ENCODE data around the gene LYRM2.
A peak's percentile ranks its signal among the peaks of the same experiment; 100 is the strongest.
"Not testable (repeated sequence)": the region's sequence is repeated elsewhere in the genome, so short reads cannot be mapped to it uniquely, and the experiment has no call there.

The LYRM2 gene

GRCh38 chr6:89644864-89645263, 6.3 kb upstream of the LYRM2 start:
- DNase-seq = no peak

DNA sequence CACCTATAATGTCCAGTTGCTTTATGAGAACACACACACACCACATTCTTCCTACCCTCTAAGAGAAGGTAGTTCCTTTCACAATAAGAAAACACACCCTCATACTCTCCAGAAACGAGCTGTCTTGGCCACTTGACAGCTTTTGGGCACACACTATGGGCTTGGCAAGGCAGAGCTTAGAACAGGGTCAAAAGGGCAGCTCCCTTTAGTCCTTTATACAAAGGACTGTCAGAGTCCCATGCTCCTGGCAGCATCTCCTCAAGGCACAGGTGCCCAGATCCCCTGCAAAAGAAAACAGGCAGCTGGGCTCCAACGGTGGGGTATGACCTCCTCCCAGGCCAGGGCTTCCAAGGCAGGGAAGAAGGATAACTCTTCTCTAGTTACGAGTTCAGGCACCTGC, 4.9 kb upstream of the LYRM2 start:
- no peak for DNase-seq

DNA sequence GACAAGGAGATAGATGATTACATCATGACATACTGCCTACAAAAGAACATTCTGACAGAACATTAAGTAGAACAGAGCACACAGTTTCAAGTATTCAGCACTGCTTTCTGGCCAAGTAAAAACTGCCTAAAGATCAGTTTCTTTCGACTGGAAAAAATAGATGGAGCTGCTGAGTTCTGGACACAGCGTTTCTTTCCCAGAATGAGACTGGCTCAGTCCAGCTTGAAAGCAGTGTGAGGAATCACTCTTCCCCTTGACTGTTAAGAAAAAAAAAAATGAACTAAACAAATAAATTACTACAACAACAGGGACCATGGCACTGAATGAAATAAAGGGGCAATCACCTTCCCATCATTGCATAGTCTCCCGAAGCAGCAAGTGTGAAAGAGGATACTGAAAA, 4.4 kb upstream of the LYRM2 start:
- DNase-seq = no peak

DNA sequence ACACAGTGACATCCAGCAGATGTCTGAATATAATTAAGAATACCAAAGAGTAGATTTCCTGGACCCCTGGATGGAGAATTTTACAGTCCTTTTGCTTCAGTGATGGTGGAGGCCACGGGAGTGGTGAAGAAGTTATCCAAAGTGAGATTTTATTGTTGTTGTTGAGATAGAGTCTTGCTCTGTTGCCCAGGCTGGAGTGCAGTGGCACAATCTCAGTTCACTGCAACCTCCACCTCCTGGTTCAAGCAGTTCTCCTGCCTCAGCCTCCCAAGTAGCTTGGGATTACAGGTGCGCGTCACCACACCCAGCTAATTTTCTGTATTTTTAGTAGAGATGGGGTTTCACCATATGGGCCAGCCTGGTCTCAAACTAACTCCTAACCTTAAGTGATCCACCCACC, 3.0 kb upstream of the LYRM2 start:
- not testable (repeated sequence) for DNase-seq

- DNase-seq = no peak
Measured at GRCh38 chr6:89640804-89641203, 2.3 kb upstream of the LYRM2 start.

GRCh38 chr6:89637960-89638319, 607 bp downstream of the LYRM2 start:
- no peak for DNase-seq

DNA sequence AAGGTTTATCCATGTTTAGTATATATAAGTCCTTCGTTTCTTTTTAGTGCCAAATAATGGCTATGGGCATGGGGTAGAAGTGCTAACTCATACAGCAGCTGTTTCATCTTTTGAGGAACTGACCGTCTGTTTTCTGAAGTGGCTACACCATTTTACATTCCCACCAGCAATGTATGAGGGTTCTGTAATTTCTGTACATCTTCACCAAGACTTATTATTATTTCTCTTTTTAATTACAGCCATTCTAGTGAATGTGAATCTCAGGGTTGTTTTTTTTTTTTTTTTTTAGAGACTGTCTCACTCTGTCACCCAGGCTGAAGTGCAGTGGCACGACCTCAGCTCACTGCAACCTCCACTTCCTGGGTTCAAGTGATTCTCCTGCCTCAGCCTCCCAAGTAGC, 2.1 kb downstream of the LYRM2 start:
- not testable (repeated sequence) for DNase-seq

GRCh38 chr6:89630488-89630887, 8.1 kb downstream of the LYRM2 start:
- no peak for DNase-seq

DNA sequence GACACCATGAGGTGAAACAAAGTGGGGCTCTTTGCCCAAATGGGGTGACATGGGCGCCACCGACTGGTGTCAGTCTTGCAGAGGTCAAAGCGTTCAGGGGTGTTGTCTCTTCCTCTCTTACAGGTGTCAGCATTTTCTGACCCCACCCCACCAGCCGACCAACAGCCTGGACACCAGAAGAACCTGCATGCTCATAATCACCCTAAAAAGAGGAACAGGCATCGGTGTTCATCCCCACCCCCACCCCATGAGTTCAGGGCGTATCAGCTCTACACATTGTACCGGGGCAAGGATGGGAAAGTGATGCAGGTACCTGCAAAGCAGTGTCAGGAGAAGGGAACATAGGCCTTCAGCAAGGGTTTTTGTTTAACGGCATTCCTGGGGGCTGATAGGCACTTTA, 14.8 kb downstream of the LYRM2 start:
- no peak for DNase-seq

- DNase-seq = no peak
Measured at GRCh38 chr6:89619567-89619966, 19.0 kb downstream of the LYRM2 start.

DNA sequence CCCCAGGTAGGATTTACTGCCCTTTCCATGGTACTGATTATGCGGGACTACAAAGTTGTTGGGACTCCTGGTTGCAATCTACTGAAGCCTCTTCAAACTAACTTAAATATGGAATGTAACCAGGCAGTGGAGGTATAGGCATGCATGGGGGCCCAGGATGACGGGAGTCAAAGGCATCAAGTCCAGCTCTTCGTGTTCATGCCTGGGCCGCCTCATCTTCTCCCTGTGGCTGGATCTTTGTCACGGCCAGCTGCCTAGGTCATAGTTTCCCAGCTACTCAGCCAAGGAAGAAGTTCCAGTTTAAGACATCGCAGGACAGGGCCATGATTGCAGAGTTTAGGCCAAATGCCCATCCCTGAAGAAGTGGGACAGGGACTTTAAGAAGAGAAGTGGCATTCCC, 20.5 kb downstream of the LYRM2 start:
- DNase-seq = no peak

DNA sequence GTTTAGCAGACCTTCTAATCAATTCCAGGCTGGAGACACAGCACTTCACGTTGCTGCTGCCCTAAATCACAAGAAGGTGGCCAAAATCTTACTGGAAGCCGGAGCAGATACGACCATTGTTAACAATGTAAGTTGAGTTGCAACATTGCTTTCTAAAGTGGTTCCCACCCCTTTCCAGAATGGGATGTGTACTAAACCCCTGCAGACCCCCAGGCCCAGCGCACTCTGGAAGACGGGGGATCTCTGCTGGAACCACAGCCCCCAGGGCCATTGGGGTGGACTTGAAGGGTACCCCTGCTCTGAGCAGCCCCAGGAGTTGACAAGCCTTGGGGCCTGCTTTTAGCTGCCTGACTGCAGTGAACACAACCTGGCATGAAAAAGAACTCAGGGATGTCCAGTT, 22.0 kb downstream of the LYRM2 start:
- no peak for DNase-seq

DNA sequence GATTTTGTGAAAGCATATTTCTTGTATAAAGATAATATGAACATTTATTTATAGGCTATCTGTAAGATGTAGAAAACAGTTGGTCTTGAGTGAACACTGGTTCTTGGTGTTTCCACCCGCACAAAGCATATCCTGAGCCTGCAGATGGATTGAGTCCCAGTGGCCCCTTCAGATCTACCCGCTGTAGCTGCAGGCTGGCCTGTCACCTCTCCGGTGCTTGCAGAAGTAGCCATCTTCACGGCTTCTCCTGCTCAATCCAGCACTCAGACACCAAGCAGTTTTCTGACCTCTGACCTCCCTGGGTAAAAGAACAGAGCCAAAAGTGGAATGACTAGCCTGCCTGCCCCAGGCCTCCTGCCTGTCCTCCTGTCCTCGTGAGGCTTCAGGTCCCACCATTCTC, 22.7 kb downstream of the LYRM2 start:
- DNase-seq = no peak

DNA sequence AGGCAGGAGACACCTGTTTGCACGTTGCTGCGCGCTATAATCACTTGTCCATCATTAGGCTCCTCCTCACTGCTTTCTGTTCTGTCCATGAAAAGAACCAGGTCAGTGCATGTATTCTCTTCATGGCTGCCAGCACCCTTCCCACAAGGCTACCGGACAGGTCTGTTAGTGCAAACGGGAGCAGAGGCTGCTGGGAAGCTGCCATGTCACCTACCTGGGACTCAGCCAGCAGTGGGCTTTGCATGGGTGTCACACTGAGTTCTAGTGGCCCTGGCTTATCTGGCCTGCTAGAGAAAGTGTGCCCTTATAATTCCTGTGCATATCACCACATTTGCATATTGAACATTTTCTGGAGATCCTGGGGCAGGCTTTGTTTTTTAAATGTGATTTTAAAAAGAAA, 24.8 kb downstream of the LYRM2 start:
- DNase-seq = no peak

GRCh38 chr6:89612121-89612520, 26.4 kb downstream of the LYRM2 start:
- DNase-seq = no peak

- no peak for DNase-seq
Measured at GRCh38 chr6:89611666-89612065, 26.9 kb downstream of the LYRM2 start.

GRCh38 chr6:89610149-89610642, 28.4 kb downstream of the LYRM2 start:
- peak; percentile 61 to 72 for DNase-seq

- DNase-seq = no peak
Measured at GRCh38 chr6:89605861-89606260, 32.7 kb downstream of the LYRM2 start.

DNA sequence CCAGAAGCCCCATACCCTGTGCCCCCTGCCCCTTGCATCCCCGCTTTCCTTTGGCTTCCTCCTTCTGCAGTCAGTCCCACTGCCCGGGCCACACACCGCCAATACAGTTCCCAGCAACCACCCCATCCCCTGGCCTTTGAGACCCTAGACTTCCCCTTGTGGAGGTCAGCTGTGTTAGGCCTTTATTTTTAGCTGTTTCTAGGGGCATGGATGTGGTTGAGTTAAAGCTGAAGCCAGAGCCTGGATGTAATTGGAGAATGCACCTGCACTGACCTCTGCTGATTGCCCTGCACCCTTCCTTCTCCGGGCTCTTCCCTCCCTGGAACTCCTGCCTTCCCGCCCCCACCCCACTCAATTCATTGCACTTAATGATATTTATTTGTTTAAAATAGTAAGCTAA, 33.9 kb downstream of the LYRM2 start:
- DNase-seq = no peak

DNA sequence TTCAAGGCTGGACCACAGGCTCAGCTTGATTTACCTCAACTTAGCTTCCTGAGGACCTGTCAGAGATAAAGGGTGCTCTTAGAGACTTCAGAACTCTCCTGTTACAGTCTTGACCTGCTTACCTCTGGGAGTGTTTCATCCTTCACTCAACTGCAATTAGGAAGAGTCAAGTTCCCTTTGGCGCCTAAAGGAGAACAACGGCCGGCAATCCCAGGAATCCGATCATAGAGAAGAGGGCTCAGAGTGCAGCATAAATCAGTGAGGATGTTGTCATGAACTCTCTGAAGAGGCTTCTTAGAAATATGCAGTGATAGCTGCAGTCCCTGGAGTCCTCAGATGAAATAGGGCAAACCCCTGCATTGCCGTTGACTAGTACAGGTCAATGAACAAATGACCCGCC, 36.4 kb downstream of the LYRM2 start:
- DNase-seq = no peak

DNA sequence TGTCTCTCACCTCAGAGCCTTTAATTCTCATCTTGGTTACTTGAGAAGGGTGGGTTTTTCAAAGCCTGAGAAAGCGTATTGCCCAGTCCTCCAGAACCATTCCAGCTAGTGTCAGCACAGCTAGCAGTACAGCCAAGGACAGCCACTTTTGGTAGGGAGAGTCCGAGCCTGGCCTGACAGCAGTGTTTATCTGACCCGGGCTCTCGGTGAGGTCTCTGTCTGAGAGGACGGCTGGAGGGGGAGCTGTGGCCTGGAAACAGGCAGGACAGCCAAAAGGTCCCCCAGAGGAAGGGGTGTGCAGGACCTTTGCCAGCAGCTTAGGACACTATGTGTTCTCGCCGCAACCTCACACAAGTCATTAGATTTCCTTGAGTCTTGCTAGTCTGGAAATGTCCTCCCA, 38.8 kb downstream of the LYRM2 start:
- no peak for DNase-seq

GRCh38 chr6:89597988-89598387, 40.6 kb downstream of the LYRM2 start:
- DNase-seq = peak; percentile 89 to 92

GRCh38 chr6:89597372-89597771, 41.2 kb downstream of the LYRM2 start:
- DNase-seq = no peak

DNA sequence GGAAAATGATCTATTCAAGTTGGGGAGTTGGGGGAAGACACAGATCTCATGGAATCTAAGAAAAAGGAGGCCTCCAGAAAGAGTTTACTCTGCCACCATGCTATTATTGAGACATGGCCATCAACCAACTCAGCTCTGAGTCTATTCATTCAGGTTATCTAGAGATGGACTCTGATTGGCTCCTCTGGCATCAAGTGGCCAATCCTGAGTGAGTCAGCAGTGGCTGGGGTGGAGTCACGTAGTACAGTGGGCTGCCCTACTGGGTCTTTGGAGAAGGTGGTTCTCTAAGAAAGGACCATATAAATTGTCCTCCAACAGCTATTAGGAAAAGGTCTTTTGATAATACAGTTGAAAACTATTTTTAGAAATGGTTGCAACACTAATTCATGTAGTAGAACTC, 42.1 kb downstream of the LYRM2 start:
- DNase-seq = no peak

- peak in 1 of 2 experiments; percentile 24 for DNase-seq
Measured at GRCh38 chr6:89596056-89596455, 42.5 kb downstream of the LYRM2 start.

GRCh38 chr6:89591745-89592144, 46.8 kb downstream of the LYRM2 start:
- no peak for DNase-seq

All from AML-193 (cell line).